Measurements from ENCODE around the gene MID1.

The MID1 gene

DNA sequence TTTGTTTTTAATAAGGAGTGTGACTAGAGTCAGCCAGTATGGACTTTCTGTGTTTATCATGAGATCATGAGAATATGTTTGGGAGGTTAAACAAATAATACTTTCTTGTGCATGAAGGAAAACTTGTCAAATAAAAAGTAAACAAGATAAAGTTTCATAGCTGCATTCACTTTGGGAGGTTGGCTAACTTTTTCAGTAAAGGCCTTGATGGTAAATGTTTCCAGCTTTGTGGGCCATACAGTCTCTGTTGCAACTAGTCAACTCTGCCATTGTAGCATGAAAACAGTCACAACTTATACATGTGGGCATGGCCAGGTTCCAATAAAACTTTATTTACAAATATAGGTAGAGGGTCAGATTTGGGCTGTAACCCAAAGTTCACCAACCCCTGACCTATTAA lies 150.4 kb downstream of the MID1 start:
- DNase-seq (ENCODE audit: low read depth): no peak
- TF ChIP-seq, protein P1, sequence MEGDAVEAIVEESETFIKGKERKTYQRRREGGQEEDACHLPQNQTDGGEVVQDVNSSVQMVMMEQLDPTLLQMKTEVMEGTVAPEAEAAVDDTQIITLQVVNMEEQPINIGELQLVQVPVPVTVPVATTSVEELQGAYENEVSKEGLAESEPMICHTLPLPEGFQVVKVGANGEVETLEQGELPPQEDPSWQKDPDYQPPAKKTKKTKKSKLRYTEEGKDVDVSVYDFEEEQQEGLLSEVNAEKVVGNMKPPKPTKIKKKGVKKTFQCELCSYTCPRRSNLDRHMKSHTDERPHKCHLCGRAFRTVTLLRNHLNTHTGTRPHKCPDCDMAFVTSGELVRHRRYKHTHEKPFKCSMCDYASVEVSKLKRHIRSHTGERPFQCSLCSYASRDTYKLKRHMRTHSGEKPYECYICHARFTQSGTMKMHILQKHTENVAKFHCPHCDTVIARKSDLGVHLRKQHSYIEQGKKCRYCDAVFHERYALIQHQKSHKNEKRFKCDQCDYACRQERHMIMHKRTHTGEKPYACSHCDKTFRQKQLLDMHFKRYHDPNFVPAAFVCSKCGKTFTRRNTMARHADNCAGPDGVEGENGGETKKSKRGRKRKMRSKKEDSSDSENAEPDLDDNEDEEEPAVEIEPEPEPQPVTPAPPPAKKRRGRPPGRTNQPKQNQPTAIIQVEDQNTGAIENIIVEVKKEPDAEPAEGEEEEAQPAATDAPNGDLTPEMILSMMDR (IDR thresholded peaks at IDR 0.05; ENCODE audit: low read length, missing control alignments): no peak
- H3K4me3 ChIP-seq (replicated peaks; ENCODE audit: low read depth, low read length): no peak overlapping the region

GRCh38 chrX:10467793-10468192 lies 152.6 kb downstream of the MID1 start:
- TF ChIP-seq, protein P1 (IDR thresholded peaks at IDR 0.05; ENCODE audit: low read length, missing control alignments): no peak
- DNase-seq (ENCODE audit: low read depth): peak; percentile 54
- H3K4me3 ChIP-seq (replicated peaks; ENCODE audit: low read depth, low read length): no peak overlapping the region

GRCh38 chrX:10465254-10465653 lies 155.1 kb downstream of the MID1 start:
- no peak overlapping the region for H3K4me3 ChIP-seq (replicated peaks; ENCODE audit: low read depth, low read length)
- TF ChIP-seq, protein P1 (IDR thresholded peaks at IDR 0.05; ENCODE audit: low read length, missing control alignments): no peak
- DNase-seq (ENCODE audit: low read depth): no peak

DNA sequence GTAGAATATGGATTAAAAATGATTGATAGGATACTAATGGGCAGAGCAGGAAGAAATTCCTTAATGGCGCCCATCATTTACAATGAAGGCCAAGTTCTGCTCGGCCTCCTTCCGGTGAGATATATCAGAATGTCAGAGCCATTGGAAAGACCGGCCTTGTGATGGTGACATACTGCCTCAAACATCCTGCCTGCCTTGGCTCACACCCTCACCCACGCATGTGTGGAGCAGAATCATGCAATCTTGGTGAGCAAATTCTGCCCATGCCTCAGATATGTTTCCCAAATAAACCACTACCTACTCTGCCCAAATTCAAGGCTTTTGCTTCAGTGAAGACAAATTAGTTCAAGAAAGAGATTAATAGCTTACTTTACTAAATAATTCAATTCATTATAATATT lies 163.3 kb downstream of the MID1 start:
- TF ChIP-seq, protein P1 (IDR thresholded peaks at IDR 0.05; ENCODE audit: low read length, missing control alignments): no peak
- DNase-seq (ENCODE audit: low read depth): peak; percentile 71
- H3K4me3 ChIP-seq (replicated peaks; ENCODE audit: low read depth, low read length): no peak overlapping the region

GRCh38 chrX:10453945-10454344 lies 166.4 kb downstream of the MID1 start:
- no peak overlapping the region for H3K4me3 ChIP-seq (replicated peaks; ENCODE audit: low read depth, low read length)
- no peak for DNase-seq (ENCODE audit: low read depth)
- TF ChIP-seq, protein P1 (IDR thresholded peaks at IDR 0.05; ENCODE audit: low read length, missing control alignments): no peak

DNA sequence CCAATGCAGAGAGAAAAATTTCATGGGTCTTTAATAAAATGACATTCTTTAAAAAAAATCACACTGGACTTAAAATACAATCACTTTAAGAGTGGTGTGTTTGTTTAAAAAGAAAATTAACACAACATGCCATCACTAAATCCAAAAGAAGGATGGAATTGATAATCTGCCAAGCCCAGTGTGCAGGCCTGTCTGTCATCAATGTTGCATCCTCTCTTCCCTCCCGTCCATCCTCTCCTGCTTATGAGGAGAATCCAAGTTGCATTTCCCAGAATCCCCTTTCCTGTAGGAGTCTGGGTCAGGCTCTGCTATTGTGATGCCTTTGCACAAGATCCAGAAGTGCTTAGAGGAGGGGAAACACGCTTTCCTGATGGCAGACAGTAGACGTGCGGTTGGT lies 169.4 kb downstream of the MID1 start:
- TF ChIP-seq, protein P1 (IDR thresholded peaks at IDR 0.05; ENCODE audit: low read length, missing control alignments): no peak
- no peak overlapping the region for H3K4me3 ChIP-seq (replicated peaks; ENCODE audit: low read depth, low read length)
- no peak for DNase-seq (ENCODE audit: low read depth)

DNA sequence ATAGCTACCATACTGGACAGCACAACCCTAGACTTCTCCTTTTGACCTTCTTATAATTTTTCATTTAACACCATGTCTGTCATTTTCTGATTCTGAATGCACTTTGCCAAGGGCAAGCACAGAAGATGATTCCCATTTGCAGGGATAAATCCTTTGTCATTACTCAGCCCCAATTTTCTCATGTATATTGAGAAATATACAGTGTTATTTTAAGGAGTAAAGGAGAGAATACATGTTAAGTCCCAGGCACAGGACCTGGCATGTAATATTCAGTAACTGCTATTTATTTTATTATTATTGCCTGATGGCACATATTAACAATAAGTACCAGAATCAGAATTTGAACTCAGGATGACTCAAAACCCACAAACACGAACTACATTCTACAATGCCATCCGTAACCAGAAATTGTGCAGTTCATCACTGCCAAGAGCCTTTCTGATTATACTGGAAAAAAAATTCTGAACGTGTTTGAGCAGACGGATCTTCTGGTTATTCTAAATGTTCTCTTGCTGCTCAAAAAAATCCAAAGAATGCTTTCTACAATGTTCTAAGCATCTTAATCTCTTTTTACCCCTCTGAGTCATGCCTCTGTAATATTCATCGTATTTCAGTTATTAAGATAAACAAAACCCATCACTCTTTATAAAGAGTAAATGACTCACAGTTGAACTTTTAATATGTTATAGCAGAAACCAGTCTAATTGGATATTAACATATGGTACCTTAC lies 170.0 kb downstream of the MID1 start:
- peak; percentile 81 for DNase-seq (ENCODE audit: low read depth)
- H3K4me3 ChIP-seq (replicated peaks; ENCODE audit: low read depth, low read length): no peak overlapping the region
- TF ChIP-seq, protein P1 (IDR thresholded peaks at IDR 0.05; ENCODE audit: low read length, missing control alignments): no peak

All from fibroblast of pulmonary artery (primary cell).